Measurements from ENCODE around the gene SLC12A2.

The SLC12A2 gene

DNA sequence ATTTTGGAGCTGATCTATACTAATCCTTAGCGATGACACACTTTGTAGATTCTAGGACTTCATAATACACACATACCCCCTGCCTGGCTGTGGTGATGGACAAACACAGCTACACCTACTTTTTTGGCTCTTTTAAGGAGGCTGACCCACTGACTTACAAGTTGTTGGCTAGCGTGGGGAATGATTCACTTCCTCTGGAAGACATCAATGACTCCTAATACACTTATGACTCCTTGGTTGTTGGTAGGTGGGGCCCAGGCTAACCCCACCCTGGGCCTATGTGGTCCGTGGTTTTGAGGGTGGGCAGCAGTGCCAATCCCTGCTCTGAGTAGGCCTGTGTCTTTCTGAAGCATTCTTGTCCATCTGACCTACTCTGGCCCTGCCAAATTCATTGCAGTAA, 144.4 kb downstream of the SLC12A2 start:
- no peak for DNase-seq (ENCODE audit: low read depth)

DNA sequence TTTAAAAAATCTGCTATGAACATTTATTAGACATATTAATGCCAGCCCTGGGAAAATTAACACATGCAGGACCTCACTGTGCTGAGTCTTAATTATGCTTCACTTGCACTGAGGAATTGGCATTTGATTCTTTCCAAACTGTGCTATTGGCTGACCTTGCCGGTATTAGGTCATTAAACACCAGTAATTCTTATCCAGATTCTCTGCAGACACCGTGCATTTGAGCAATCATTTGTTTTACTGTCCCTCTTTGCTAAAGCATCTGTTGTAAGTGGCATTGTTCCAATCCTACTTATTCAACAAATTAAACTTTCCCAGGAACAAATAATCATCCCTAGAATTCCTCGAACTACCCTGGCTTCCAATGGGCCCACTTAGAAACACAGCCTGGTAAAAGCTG, 145.0 kb downstream of the SLC12A2 start:
- DNase-seq (ENCODE audit: low read depth) = no peak

DNA sequence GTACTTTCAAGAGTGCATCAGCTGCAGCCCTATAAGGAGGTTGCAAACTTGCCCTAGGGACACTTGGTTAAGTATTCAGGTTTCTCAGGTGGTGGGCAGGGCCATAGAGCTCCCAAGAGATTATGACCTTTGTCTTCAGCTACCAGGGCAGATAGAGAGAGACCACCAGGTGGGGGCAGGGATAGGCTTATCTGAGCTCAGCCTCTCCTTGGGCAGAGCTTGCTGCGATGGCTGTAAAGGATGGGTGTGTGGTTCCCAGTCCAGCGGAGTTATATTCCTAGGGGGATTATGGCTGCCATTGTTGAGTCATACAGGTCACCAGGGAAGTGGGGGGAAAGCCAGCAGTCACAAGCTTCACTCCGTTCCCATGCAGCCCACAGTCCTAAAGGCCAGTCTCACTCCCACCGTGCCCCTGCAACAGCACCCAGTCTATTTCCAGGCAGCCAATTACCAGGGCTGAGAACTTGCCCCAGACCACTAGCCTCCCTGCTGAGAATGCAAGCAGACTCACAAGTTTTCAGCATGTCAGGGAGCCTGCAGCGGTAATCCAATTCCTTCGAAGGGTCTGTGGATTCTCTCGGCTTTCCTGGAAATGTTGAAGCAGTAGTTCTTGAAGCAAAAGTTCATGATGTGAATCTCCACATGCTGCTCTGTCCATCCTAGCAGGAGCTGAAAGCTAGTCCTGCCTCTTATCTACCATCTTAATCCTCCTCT, 151.5 kb downstream of the SLC12A2 start:
- DNase-seq (ENCODE audit: low read depth) = no peak

DNA sequence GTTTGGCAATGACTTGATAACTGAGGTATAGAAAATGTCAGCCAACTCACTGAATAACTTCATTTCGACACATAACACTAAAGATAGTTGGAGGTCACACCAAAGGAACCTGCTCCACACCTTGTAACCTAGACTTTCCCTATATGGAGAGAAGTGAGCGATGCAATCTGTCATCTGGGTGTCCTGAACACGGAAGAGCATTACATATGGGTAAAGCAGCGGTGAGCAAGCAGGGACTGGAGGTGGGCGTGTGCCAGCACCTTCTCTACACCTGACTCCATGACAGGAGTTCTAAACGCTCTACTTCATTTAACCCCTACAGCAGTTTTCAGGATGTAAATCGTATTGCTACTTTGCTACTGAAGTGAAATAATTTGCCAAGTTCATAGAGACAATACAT, 152.8 kb downstream of the SLC12A2 start:
- no peak for DNase-seq (ENCODE audit: low read depth)

DNA sequence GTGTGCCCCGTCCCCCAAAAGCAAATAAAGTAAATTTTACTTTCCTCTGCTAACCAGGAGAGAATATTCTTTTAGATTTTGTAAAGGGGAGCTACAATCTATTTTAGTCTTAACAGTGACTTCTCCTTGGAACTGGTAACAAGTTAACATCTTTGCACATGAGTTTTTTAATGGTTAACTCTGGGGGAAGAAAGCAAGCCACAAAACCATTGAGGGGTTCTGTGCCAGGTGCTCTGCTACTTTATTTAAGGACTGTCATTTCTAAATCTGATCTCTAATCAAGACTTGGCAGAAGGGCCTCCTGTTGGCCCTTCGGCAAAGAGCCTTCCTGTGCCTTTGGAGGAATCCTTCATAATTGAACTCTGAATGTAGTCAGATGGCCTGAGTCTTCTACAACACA, 153.4 kb downstream of the SLC12A2 start:
- no peak for DNase-seq (ENCODE audit: low read depth)

DNA sequence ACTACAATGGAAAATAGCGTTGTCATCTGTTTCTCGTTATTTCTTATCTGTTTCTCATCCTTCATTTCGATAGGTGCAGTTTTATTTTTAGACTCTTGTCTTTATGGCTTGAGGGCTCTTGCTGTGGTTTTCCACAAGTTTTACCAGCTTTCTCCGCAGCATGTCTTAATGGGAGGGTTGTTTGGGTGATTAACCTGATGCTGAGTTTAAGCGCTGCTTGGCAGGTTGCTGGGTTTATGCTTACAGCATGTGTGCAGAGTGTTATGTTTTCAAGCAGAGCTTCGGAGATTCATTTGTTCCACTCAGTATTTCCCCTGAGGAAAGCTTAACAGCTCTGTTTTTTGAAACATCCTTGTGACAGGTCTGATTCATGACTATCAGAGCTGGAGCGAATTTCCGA, 154.0 kb downstream of the SLC12A2 start:
- DNase-seq (ENCODE audit: low read depth) = no peak

All from activated gamma-delta T cell treated with anti-CD3 and anti-CD28 coated beads, Interleukin-2, amount 50 U/mL, for 16 hours (primary cell).